Measurements from ENCODE around the gene EXD3. TPM values are rescaled to one million over a fixed set of nuclear protein-coding genes. Genes with fewer than 3 reads are reported as not detected.

Gene EXD3
- total and polyA plus RNA-seq, 2 of the 13 experiments (the other 11 are each of a cell fraction or from before 2014, with no cell fraction given): 2.7 to 4.8 TPM

DNA sequence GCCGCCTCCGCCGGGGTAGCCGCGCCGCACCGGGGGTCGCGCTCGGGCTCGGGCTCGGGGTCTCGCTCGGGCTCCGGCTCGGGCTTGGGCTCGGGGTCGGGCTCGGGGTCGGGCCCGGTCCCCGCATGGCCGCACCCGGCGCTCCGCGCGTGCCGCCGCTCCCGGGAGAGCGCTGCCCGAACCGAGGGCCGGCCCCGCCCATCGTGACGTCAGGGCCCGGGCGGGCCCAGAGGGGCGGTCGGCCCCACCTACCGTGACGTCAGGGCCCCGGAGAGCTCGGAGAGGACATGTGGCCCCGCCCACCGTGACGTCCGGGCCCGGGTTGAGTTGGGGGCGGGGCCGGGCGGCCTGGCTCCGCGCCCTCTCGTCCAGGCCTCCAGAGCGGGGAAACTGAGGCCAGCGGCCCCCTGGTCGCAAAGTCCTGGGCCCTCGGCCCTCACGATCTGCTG, 36.2 kb upstream of the EXD3 start, which contains the start of gene NSMF (continued):
- TF ChIP-seq ZNF546 (CRISPR knock-in tag; conservative IDR thresholded peaks at IDR 0.05) (no peak), ZNF781 (CRISPR knock-in tag; IDR thresholded peaks at IDR 0.05; ENCODE audit: borderline replicate concordance, not compliant biosample characterization) (no peak), ZSCAN29 (CRISPR knock-in tag; conservative IDR thresholded peaks at IDR 0.05) (no peak), SPEN (CRISPR knock-in tag; IDR thresholded peaks at IDR 0.05; ENCODE audit: low read depth) (0 out of 2 replicates have a peak, but pooled peaks have one; percentile 33), SOX13 (IDR thresholded peaks at IDR 0.05) (no peak), SOX13 (CRISPR knock-in tag; conservative IDR thresholded peaks at IDR 0.05 in 1 of 2, IDR thresholded peaks at IDR 0.05 in 1 of 2) (no peak), NCOA5 (CRISPR knock-in tag; IDR thresholded peaks at IDR 0.05) (no peak), ZNF776 (CRISPR knock-in tag; IDR thresholded peaks at IDR 0.05) (no peak), SRF (IDR thresholded peaks at IDR 0.05; ENCODE audit: low read depth, low read length) (no peak), NR2F1 (CRISPR knock-in tag; IDR thresholded peaks at IDR 0.05) (no peak), JUNB (CRISPR knock-in tag; IDR thresholded peaks at IDR 0.05; ENCODE audit: borderline replicate concordance) (no peak), SAP130 (CRISPR knock-in tag; IDR thresholded peaks at IDR 0.05; ENCODE audit: low read depth) (peak; percentile 62), SALL2 (CRISPR knock-in tag; IDR thresholded peaks at IDR 0.05) (no peak), ZSCAN25 (CRISPR knock-in tag; IDR thresholded peaks at IDR 0.05) (no peak), ASH2L (IDR thresholded peaks at IDR 0.05; ENCODE audit: insufficient read length, low read depth, low read length) (no peak)
- TF ChIP-seq, protein P1, sequence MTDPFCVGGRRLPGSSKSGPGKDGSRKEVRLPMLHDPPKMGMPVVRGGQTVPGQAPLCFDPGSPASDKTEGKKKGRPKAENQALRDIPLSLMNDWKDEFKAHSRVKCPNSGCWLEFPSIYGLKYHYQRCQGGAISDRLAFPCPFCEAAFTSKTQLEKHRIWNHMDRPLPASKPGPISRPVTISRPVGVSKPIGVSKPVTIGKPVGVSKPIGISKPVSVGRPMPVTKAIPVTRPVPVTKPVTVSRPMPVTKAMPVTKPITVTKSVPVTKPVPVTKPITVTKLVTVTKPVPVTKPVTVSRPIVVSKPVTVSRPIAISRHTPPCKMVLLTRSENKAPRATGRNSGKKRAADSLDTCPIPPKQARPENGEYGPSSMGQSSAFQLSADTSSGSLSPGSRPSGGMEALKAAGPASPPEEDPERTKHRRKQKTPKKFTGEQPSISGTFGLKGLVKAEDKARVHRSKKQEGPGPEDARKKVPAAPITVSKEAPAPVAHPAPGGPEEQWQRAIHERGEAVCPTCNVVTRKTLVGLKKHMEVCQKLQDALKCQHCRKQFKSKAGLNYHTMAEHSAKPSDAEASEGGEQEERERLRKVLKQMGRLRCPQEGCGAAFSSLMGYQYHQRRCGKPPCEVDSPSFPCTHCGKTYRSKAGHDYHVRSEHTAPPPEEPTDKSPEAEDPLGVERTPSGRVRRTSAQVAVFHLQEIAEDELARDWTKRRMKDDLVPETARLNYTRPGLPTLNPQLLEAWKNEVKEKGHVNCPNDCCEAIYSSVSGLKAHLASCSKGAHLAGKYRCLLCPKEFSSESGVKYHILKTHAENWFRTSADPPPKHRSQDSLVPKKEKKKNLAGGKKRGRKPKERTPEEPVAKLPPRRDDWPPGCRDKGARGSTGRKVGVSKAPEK (CRISPR knock-in tag; IDR thresholded peaks at IDR 0.05; ENCODE audit: borderline replicate concordance): no peak
- TF ChIP-seq, protein P2, sequence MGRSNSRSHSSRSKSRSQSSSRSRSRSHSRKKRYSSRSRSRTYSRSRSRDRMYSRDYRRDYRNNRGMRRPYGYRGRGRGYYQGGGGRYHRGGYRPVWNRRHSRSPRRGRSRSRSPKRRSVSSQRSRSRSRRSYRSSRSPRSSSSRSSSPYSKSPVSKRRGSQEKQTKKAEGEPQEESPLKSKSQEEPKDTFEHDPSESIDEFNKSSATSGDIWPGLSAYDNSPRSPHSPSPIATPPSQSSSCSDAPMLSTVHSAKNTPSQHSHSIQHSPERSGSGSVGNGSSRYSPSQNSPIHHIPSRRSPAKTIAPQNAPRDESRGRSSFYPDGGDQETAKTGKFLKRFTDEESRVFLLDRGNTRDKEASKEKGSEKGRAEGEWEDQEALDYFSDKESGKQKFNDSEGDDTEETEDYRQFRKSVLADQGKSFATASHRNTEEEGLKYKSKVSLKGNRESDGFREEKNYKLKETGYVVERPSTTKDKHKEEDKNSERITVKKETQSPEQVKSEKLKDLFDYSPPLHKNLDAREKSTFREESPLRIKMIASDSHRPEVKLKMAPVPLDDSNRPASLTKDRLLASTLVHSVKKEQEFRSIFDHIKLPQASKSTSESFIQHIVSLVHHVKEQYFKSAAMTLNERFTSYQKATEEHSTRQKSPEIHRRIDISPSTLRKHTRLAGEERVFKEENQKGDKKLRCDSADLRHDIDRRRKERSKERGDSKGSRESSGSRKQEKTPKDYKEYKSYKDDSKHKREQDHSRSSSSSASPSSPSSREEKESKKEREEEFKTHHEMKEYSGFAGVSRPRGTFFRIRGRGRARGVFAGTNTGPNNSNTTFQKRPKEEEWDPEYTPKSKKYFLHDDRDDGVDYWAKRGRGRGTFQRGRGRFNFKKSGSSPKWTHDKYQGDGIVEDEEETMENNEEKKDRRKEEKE (IDR thresholded peaks at IDR 0.05): no peak
- TF ChIP-seq, protein P3, sequence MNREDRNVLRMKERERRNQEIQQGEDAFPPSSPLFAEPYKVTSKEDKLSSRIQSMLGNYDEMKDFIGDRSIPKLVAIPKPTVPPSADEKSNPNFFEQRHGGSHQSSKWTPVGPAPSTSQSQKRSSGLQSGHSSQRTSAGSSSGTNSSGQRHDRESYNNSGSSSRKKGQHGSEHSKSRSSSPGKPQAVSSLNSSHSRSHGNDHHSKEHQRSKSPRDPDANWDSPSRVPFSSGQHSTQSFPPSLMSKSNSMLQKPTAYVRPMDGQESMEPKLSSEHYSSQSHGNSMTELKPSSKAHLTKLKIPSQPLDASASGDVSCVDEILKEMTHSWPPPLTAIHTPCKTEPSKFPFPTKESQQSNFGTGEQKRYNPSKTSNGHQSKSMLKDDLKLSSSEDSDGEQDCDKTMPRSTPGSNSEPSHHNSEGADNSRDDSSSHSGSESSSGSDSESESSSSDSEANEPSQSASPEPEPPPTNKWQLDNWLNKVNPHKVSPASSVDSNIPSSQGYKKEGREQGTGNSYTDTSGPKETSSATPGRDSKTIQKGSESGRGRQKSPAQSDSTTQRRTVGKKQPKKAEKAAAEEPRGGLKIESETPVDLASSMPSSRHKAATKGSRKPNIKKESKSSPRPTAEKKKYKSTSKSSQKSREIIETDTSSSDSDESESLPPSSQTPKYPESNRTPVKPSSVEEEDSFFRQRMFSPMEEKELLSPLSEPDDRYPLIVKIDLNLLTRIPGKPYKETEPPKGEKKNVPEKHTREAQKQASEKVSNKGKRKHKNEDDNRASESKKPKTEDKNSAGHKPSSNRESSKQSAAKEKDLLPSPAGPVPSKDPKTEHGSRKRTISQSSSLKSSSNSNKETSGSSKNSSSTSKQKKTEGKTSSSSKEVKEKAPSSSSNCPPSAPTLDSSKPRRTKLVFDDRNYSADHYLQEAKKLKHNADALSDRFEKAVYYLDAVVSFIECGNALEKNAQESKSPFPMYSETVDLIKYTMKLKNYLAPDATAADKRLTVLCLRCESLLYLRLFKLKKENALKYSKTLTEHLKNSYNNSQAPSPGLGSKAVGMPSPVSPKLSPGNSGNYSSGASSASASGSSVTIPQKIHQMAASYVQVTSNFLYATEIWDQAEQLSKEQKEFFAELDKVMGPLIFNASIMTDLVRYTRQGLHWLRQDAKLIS (CRISPR knock-in tag; IDR thresholded peaks at IDR 0.05): no peak
- TF ChIP-seq, protein P4, sequence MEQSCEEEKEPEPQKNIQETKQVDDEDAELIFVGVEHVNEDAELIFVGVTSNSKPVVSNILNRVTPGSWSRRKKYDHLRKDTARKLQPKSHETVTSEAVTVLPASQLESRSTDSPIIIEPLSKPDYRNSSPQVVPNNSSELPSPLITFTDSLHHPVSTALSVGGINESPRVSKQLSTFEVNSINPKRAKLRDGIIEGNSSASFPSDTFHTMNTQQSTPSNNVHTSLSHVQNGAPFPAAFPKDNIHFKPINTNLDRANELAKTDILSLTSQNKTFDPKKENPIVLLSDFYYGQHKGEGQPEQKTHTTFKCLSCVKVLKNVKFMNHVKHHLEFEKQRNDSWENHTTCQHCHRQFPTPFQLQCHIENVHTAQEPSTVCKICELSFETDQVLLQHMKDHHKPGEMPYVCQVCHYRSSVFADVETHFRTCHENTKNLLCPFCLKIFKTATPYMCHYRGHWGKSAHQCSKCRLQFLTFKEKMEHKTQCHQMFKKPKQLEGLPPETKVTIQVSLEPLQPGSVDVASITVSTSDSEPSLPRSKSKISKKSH (CRISPR knock-in tag; IDR thresholded peaks at IDR 0.05; ENCODE audit: borderline replicate concordance): no peak; the same call in 1 of the 2 replicates
